Measurements from ENCODE around the gene DPYSL4. TPM values are rescaled to one million over a fixed set of nuclear protein-coding genes. Genes with fewer than 3 reads are reported as not detected.

DPYSL4 gene
- total and polyA plus RNA-seq, 2 experiments from 2014 or later: 2.1 to 4.1 TPM

GRCh38 chr10:132138596-132138995 lies 48.2 kb upstream of the DPYSL4 start:
- no peak for DNase-seq (ENCODE audit: low spot score)

GRCh38 chr10:132139526-132139925 lies 47.2 kb upstream of the DPYSL4 start:
- Histone ChIP-seq H3K9me2 (replicated peaks; ENCODE audit: insufficient read depth) (no peaks in the 10 kb centered on the region), H3K79me2 (no peaks in the 10 kb centered on the region), H3K27me3 (no peaks in the 10 kb centered on the region), H3K9me3 (ENCODE audit: low read depth) (no peaks in the 10 kb centered on the region), H3K36me3 (replicated peaks; ENCODE audit: insufficient read depth, low read depth) (no peaks in the 10 kb centered on the region), H2AFZ (no peak overlapping the region), H3K4me3 (no peak overlapping the region), H4K20me1 (ENCODE audit: insufficient read depth, poor library complexity, severe bottlenecking) (no peaks in the 10 kb centered on the region), H3K4me1 (ENCODE audit: insufficient read depth) (no peaks in the 10 kb centered on the region), H3K27ac (no peak overlapping the region), H3K4me2 (no peak overlapping the region)
- TF ChIP-seq EZH2phosphoT487 (IDR thresholded peaks at IDR 0.05; ENCODE audit: low read depth, severe bottlenecking, unreplicated experiment) (no peak), CTCF (IDR thresholded peaks at IDR 0.05; ENCODE audit: poor library complexity) (no peak), EZH2 (IDR thresholded peaks at IDR 0.05; ENCODE audit: borderline replicate concordance) (no peak)
- DNase-seq (ENCODE audit: low spot score): no peak
- 87% methylated on average over 8 of the region's 10 CpGs for WGBS (ENCODE audit: low lambda C conversion rate, missing lambda C conversion rate)

More at GRCh38 chr10:132138596-132138995, 48.2 kb upstream of the DPYSL4 start:
- TF ChIP-seq EZH2 (IDR thresholded peaks at IDR 0.05; ENCODE audit: borderline replicate concordance) (no peak), EZH2phosphoT487 (IDR thresholded peaks at IDR 0.05; ENCODE audit: low read depth, severe bottlenecking, unreplicated experiment) (no peak), CTCF (IDR thresholded peaks at IDR 0.05; ENCODE audit: poor library complexity) (no peak)
- Histone ChIP-seq H3K4me1 (ENCODE audit: insufficient read depth) (no peaks in the 10 kb centered on the region), H2AFZ (no peak overlapping the region), H4K20me1 (ENCODE audit: insufficient read depth, poor library complexity, severe bottlenecking) (no peaks in the 10 kb centered on the region), H3K4me3 (no peak overlapping the region), H3K27ac (no peak overlapping the region), H3K9me2 (replicated peaks; ENCODE audit: insufficient read depth) (no peaks in the 10 kb centered on the region), H3K79me2 (no peaks in the 10 kb centered on the region), H3K4me2 (no peak overlapping the region), H3K36me3 (replicated peaks; ENCODE audit: insufficient read depth, low read depth) (no peaks in the 10 kb centered on the region), H3K27me3 (no peaks in the 10 kb centered on the region), H3K9me3 (ENCODE audit: low read depth) (no peaks in the 10 kb centered on the region)
- WGBS (ENCODE audit: low lambda C conversion rate, missing lambda C conversion rate): 92% methylated on average over 12 of the region's 12 CpGs

- DNase-seq (ENCODE audit: low spot score): no peak
- no peaks in the 10 kb centered on the region for H3K27me3 ChIP-seq
- H3K4me2 ChIP-seq: no peak overlapping the region
- WGBS (ENCODE audit: low lambda C conversion rate, missing lambda C conversion rate): 93% methylated on average over 40 of the region's 42 CpGs
- H3K9me3 ChIP-seq (ENCODE audit: low read depth): no peaks in the 10 kb centered on the region
- no peaks in the 10 kb centered on the region for H3K9me2 ChIP-seq (replicated peaks; ENCODE audit: insufficient read depth)
- no peak overlapping the region for H2AFZ ChIP-seq
- no peaks in the 10 kb centered on the region for H4K20me1 ChIP-seq (ENCODE audit: insufficient read depth, poor library complexity, severe bottlenecking)
- TF ChIP-seq EZH2 (IDR thresholded peaks at IDR 0.05; ENCODE audit: borderline replicate concordance) (no peak), EZH2phosphoT487 (IDR thresholded peaks at IDR 0.05; ENCODE audit: low read depth, severe bottlenecking, unreplicated experiment) (no peak)
- H3K4me3 ChIP-seq: no peak overlapping the region
- no peak overlapping the region for H3K27ac ChIP-seq
- no peaks in the 10 kb centered on the region for H3K79me2 ChIP-seq
- H3K36me3 ChIP-seq (replicated peaks; ENCODE audit: insufficient read depth, low read depth): no peaks in the 10 kb centered on the region
- no peaks in the 10 kb centered on the region for H3K4me1 ChIP-seq (ENCODE audit: insufficient read depth)
Measured at GRCh38 chr10:132140167-132140925, 46.4 kb upstream of the DPYSL4 start.

- H4K20me1 ChIP-seq (ENCODE audit: insufficient read depth, poor library complexity, severe bottlenecking): no peaks in the 10 kb centered on the region
- H3K9me3 ChIP-seq (ENCODE audit: low read depth): no peaks in the 10 kb centered on the region
- H3K27me3 ChIP-seq: no peaks in the 10 kb centered on the region
- DNase-seq (ENCODE audit: low spot score): no peak
- 88% methylated on average over 7 of the region's 7 CpGs for WGBS (ENCODE audit: low lambda C conversion rate, missing lambda C conversion rate)
- H3K4me1 ChIP-seq (ENCODE audit: insufficient read depth): no peaks in the 10 kb centered on the region
- no peak overlapping the region for H3K4me3 ChIP-seq
- no peaks in the 10 kb centered on the region for H3K9me2 ChIP-seq (replicated peaks; ENCODE audit: insufficient read depth)
- no peak for TF ChIP-seq EZH2phosphoT487 (IDR thresholded peaks at IDR 0.05; ENCODE audit: low read depth, severe bottlenecking, unreplicated experiment)
- TF ChIP-seq CTCF (IDR thresholded peaks at IDR 0.05; ENCODE audit: poor library complexity): no peak
- no peak for TF ChIP-seq EZH2 (IDR thresholded peaks at IDR 0.05; ENCODE audit: borderline replicate concordance)
- no peak overlapping the region for H2AFZ ChIP-seq
- H3K36me3 ChIP-seq (replicated peaks; ENCODE audit: insufficient read depth, low read depth): no peaks in the 10 kb centered on the region
- no peak overlapping the region for H3K27ac ChIP-seq
- H3K79me2 ChIP-seq: no peaks in the 10 kb centered on the region
- no peak overlapping the region for H3K4me2 ChIP-seq
Measured at GRCh38 chr10:132141076-132141475, 45.7 kb upstream of the DPYSL4 start.

Data from hepatocyte (in vitro differentiated cells).